ENCODE data around the gene ZNF148.

ZNF148 gene

DNA sequence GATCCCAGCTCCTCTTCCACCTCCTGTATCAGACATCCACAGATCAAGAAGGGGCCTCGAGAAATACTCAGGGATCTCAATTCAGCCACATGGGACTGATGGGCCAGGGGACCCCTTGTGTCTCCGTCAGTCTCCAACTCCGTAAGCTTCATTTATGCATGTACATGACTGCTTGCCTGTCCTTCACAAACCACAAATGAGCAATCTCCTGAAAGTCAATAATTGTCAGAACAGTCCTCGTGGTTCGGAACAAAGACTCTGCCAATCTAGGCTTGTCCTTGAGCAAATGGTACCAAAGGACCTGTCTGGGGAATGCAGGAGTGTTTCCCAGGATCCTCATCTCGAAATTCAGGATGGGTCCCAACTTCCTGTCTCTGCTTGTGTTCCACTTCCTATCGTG, 183.4 kb downstream of the ZNF148 start:
- H4K20me1 ChIP-seq (ENCODE audit: control insufficient read depth, insufficient read depth, low read depth, low read length): no peaks in the 10 kb centered on the region
- H3K4me1 ChIP-seq (ENCODE audit: control insufficient read depth, low read length): 0 out of 2 replicates have a peak, but pooled peaks cover 3% of the 10 kb centered on the region
- no peaks in the 10 kb centered on the region for H3K36me3 ChIP-seq (ENCODE audit: control insufficient read depth, low read length)
- H3F3A ChIP-seq (ENCODE audit: control insufficient read depth, insufficient read depth): no peaks in the 10 kb centered on the region
- no peak for TF ChIP-seq CTCF (IDR thresholded peaks at IDR 0.05; ENCODE audit: low read depth, low read length, poor library complexity, severe bottlenecking)
- TF ChIP-seq EZH2phosphoT487 (IDR thresholded peaks at IDR 0.05; ENCODE audit: borderline replicate concordance, low read length): no peak
- no peaks in the 10 kb centered on the region for H3K9me3 ChIP-seq (ENCODE audit: control insufficient read depth, insufficient read depth, low read length)
- no peaks in the 10 kb centered on the region for H3K79me2 ChIP-seq (ENCODE audit: control insufficient read depth, low read length)
- H3K27me3 ChIP-seq (ENCODE audit: control insufficient read depth, low read length): peaks cover 16% of the 10 kb centered on the region
- H3K4me2 ChIP-seq (ENCODE audit: low read length): no peak overlapping the region
- no peaks in the 10 kb centered on the region for H3K9me2 ChIP-seq (replicated peaks; ENCODE audit: control insufficient read depth, low read length)
- no peak overlapping the region for H3K27ac ChIP-seq (ENCODE audit: low read depth, low read length)
- H3K4me3 ChIP-seq (ENCODE audit: low read length): no peak overlapping the region

DNA sequence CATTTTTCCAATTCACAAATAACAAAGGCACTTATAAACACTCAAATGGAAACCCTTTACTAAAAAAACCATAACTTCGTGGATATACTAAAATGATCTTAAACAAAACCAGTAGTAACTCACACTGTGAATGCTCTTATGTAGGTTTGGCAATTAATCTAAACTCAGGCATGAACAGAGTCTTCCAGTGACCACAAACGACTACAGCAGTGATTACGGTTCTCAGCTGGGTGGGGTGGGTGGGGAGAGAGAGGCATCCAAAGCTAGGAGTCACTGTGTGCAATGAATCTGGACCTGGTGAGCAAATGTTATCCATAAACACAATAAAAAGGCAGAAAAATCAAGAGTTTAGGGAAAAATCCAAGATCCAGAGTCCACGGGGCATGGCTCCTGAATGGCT, 183.9 kb downstream of the ZNF148 start:
- H3K27me3 ChIP-seq (ENCODE audit: control insufficient read depth, low read length): peaks cover 20% of the 10 kb centered on the region
- no peaks in the 10 kb centered on the region for H3F3A ChIP-seq (ENCODE audit: control insufficient read depth, insufficient read depth)
- no peak overlapping the region for H3K27ac ChIP-seq (ENCODE audit: low read depth, low read length)
- no peak overlapping the region for H3K4me2 ChIP-seq (ENCODE audit: low read length)
- H3K36me3 ChIP-seq (ENCODE audit: control insufficient read depth, low read length): no peaks in the 10 kb centered on the region
- no peaks in the 10 kb centered on the region for H4K20me1 ChIP-seq (ENCODE audit: control insufficient read depth, insufficient read depth, low read depth, low read length)
- 0 out of 2 replicates have a peak, but pooled peaks cover 3% of the 10 kb centered on the region for H3K4me1 ChIP-seq (ENCODE audit: control insufficient read depth, low read length)
- no peak for TF ChIP-seq CTCF (IDR thresholded peaks at IDR 0.05; ENCODE audit: low read depth, low read length, poor library complexity, severe bottlenecking)
- no peak for TF ChIP-seq EZH2phosphoT487 (IDR thresholded peaks at IDR 0.05; ENCODE audit: borderline replicate concordance, low read length)
- no peak overlapping the region for H3K4me3 ChIP-seq (ENCODE audit: low read length)
- H3K79me2 ChIP-seq (ENCODE audit: control insufficient read depth, low read length): no peaks in the 10 kb centered on the region
- no peaks in the 10 kb centered on the region for H3K9me2 ChIP-seq (replicated peaks; ENCODE audit: control insufficient read depth, low read length)
- no peaks in the 10 kb centered on the region for H3K9me3 ChIP-seq (ENCODE audit: control insufficient read depth, insufficient read depth, low read length)

DNA sequence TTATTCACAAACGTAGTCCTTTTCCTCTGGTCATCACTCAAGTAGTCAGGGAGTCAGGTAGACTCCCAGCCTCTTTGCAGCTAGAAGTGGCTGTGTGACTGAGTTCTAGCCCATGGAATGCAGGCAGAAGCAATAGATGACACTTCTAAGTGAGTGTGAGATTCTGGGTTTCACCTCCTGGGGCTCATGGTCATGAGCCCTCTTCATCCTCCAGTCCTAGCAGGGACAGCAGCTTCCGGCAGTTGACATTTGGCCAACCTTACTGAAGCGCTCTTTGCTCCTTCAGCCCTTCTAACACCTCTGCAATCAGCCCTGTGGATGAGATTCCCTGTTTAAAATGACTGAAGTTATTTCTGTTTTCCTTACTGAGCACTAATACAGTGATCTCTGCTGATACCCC, 184.3 kb downstream of the ZNF148 start:
- no peaks in the 10 kb centered on the region for H3K9me3 ChIP-seq (ENCODE audit: control insufficient read depth, insufficient read depth, low read length)
- no peaks in the 10 kb centered on the region for H3K79me2 ChIP-seq (ENCODE audit: control insufficient read depth, low read length)
- H3K27me3 ChIP-seq (ENCODE audit: control insufficient read depth, low read length): peaks cover 20% of the 10 kb centered on the region
- H4K20me1 ChIP-seq (ENCODE audit: control insufficient read depth, insufficient read depth, low read depth, low read length): no peaks in the 10 kb centered on the region
- H3K4me2 ChIP-seq (ENCODE audit: low read length): no peak overlapping the region
- no peak overlapping the region for H3K4me3 ChIP-seq (ENCODE audit: low read length)
- H3K27ac ChIP-seq (ENCODE audit: low read depth, low read length): no peak overlapping the region
- H3K9me2 ChIP-seq (replicated peaks; ENCODE audit: control insufficient read depth, low read length): no peaks in the 10 kb centered on the region
- H3K4me1 ChIP-seq (ENCODE audit: control insufficient read depth, low read length): 0 out of 2 replicates have a peak, but pooled peaks cover 3% of the 10 kb centered on the region
- H3F3A ChIP-seq (ENCODE audit: control insufficient read depth, insufficient read depth): no peaks in the 10 kb centered on the region
- TF ChIP-seq CTCF (IDR thresholded peaks at IDR 0.05; ENCODE audit: low read depth, low read length, poor library complexity, severe bottlenecking) (no peak), EZH2phosphoT487 (IDR thresholded peaks at IDR 0.05; ENCODE audit: borderline replicate concordance, low read length) (no peak)
- no peaks in the 10 kb centered on the region for H3K36me3 ChIP-seq (ENCODE audit: control insufficient read depth, low read length)

Data from DOHH2 (cell line).